Nephron progenitor cell (in vitro differentiated cells): ENCODE results near the gene CBLC.

Experiments used
- DNase-seq: peaks from one replicate; pipeline ENCODE4 v3.0.0; 2021
- H3K27ac Mint-ChIP-seq: 2 replicates; pipeline ENCODE4 v1.8.0; 2021; ENCODE audit warnings: mild to moderate bottlenecking, moderate library complexity, mixed read lengths
- H3K27me3 Mint-ChIP-seq: 2 replicates; pipeline ENCODE4 v1.8.0; 2021; ENCODE audit warnings: mild to moderate bottlenecking, low read depth, mixed read lengths; ENCODE audit not compliant: poor library complexity
- H3K36me3 Mint-ChIP-seq: 2 replicates; pipeline ENCODE4 v1.8.0; 2021; ENCODE audit warnings: low read depth, mixed read lengths
- H3K4me1 Mint-ChIP-seq: 2 replicates; pipeline ENCODE4 v1.8.0; 2021; ENCODE audit warnings: mixed read lengths
- H3K4me3 Mint-ChIP-seq: 2 replicates; pipeline ENCODE4 v1.8.0; 2021; ENCODE audit warnings: mild to moderate bottlenecking, moderate library complexity, mixed read lengths
- H3K9me3 Mint-ChIP-seq: 2 replicates; pipeline ENCODE4 v1.8.0; 2021; ENCODE audit warnings: mild to moderate bottlenecking, moderate library complexity, mixed read lengths
- TF ChIP-seq, protein P1 (sequence below): fragments of 200-600 bp; sonication (generic); IDR thresholded peaks from 2 replicates; pipeline ENCODE4 v1.5.0; 2021; ENCODE audit warnings: antibody characterized with exemption

The CBLC gene

DNA sequence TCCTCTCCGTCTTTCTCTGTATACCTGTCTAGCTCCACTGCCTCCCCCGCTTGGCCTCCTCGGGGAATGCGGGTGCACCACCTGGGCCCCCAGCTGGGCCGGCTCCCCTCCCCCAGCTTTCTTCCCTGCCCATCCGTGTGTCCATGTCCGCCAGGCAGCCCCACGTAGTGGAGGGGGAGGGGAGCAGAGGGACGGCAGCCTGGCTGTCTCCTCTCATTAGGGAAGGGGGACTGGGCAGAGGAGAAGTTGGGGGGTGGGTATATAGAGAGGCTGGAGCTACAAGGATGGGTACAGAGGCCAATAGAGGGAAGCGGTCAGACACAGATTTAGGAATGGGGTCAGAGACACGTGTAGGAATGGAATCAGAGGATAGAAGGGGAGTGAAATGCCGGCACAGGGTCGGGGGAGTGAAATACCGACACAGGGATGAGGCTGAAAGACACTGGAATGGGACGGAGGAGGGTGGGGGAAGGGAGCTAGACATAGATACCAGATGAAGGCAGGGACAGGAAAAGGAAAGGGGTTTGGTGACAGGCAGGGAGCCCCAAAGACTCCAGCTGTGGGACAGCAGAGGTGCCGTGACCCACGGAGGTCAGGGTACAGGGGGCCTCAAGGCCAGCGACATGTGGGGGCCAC, 71.2 kb downstream of the CBLC start:
- Mint-ChIP-seq H3K4me3 (peak overlapping the region; percentile 99), H3K36me3 (peaks cover 12% of the 10 kb centered on the region), H3K27ac (peak overlapping the region; percentile 98), H3K27me3 (no peaks in the 10 kb centered on the region), H3K9me3 (no peaks in the 10 kb centered on the region), H3K4me1 (peaks cover 57% of the 10 kb centered on the region)
- TF ChIP-seq, protein P1, sequence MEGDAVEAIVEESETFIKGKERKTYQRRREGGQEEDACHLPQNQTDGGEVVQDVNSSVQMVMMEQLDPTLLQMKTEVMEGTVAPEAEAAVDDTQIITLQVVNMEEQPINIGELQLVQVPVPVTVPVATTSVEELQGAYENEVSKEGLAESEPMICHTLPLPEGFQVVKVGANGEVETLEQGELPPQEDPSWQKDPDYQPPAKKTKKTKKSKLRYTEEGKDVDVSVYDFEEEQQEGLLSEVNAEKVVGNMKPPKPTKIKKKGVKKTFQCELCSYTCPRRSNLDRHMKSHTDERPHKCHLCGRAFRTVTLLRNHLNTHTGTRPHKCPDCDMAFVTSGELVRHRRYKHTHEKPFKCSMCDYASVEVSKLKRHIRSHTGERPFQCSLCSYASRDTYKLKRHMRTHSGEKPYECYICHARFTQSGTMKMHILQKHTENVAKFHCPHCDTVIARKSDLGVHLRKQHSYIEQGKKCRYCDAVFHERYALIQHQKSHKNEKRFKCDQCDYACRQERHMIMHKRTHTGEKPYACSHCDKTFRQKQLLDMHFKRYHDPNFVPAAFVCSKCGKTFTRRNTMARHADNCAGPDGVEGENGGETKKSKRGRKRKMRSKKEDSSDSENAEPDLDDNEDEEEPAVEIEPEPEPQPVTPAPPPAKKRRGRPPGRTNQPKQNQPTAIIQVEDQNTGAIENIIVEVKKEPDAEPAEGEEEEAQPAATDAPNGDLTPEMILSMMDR: no peak
- peak; percentile 64 for DNase-seq
